ENCODE results near the gene STT3A.

DNA sequence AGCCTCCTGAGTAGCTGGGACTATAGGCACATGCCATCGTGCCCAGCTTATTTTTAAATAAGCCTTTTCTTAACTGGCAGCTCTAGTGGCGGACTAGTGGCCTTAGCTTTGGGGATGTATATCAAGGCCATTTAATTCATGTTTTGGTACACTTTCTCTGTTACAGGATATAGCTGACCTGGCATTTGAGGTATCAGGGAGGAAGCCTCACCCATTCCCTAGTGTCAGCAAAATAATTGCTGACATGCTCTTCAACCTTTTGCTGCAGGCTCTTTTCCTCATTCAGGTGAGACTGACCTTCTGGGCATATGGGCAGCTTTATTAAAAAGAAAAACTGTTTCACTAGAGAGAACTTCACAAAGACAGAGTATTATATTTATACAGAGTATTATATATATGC lies 13.9 kb upstream of the STT3A start:
- TF ChIP-seq, protein P1, sequence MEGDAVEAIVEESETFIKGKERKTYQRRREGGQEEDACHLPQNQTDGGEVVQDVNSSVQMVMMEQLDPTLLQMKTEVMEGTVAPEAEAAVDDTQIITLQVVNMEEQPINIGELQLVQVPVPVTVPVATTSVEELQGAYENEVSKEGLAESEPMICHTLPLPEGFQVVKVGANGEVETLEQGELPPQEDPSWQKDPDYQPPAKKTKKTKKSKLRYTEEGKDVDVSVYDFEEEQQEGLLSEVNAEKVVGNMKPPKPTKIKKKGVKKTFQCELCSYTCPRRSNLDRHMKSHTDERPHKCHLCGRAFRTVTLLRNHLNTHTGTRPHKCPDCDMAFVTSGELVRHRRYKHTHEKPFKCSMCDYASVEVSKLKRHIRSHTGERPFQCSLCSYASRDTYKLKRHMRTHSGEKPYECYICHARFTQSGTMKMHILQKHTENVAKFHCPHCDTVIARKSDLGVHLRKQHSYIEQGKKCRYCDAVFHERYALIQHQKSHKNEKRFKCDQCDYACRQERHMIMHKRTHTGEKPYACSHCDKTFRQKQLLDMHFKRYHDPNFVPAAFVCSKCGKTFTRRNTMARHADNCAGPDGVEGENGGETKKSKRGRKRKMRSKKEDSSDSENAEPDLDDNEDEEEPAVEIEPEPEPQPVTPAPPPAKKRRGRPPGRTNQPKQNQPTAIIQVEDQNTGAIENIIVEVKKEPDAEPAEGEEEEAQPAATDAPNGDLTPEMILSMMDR (IDR thresholded peaks at IDR 0.05; ENCODE audit: low read length) = no peak
- TF ChIP-seq EZH2 (optimal IDR thresholded peaks at IDR 0.05; ENCODE audit: low read depth, low read length) = no peak
- TF ChIP-seq EZH2phosphoT487 (IDR thresholded peaks at IDR 0.05; ENCODE audit: low read length) = no peak
